LoVo (cell line): ENCODE results near the gene TSPAN5.
"Not testable (repeated sequence)": the region's sequence is repeated elsewhere in the genome, so short reads cannot be mapped to it uniquely, and the experiment has no call there.

ENCODE experiments used
- DNase-seq: peaks from one replicate; pipeline ENCODE4 v3.0.0-alpha.2; 2016; ENCODE audit warnings: low spot score

The TSPAN5 gene

GRCh38 chr4:98658287-98659105 lies at the start of gene TSPAN5:
Gene TSPAN5 (minus strand): TSS chr4:98658611.
- DNase-seq: peak; percentile 87

- no peak for DNase-seq
These were observed 48.5 kb upstream of the TSPAN5 start for GRCh38 chr4:98706935-98707334.

GRCh38 chr4:98706200-98706813 lies 47.9 kb upstream of the TSPAN5 start:
- no peak for DNase-seq

- not testable (repeated sequence) for DNase-seq
These were observed 47.2 kb upstream of the TSPAN5 start for GRCh38 chr4:98705586-98705985.

GRCh38 chr4:98700656-98701055 lies 42.2 kb upstream of the TSPAN5 start:
- DNase-seq: no peak

- DNase-seq: no peak
These were observed 35.7 kb upstream of the TSPAN5 start for GRCh38 chr4:98694076-98694475.

- no peak for DNase-seq
These were observed 34.0 kb upstream of the TSPAN5 start for GRCh38 chr4:98692411-98692810.

GRCh38 chr4:98691588-98691987 lies 33.2 kb upstream of the TSPAN5 start:
- DNase-seq: no peak

- no peak for DNase-seq
These were observed 31.2 kb upstream of the TSPAN5 start for GRCh38 chr4:98689507-98690174.

- no peak for DNase-seq
These were observed 30.2 kb upstream of the TSPAN5 start for GRCh38 chr4:98688411-98689290.

GRCh38 chr4:98687876-98688275 lies 29.5 kb upstream of the TSPAN5 start:
- no peak for DNase-seq

GRCh38 chr4:98686847-98687246 lies 28.4 kb upstream of the TSPAN5 start:
- DNase-seq: no peak

- DNase-seq: no peak
These were observed 27.8 kb upstream of the TSPAN5 start for GRCh38 chr4:98686043-98686707.

GRCh38 chr4:98685225-98686042 lies 27.0 kb upstream of the TSPAN5 start:
- no peak for DNase-seq

GRCh38 chr4:98682719-98683118 lies 24.3 kb upstream of the TSPAN5 start:
- no peak for DNase-seq

- no peak for DNase-seq
These were observed 22.4 kb upstream of the TSPAN5 start for GRCh38 chr4:98680806-98681205.

- no peak for DNase-seq
These were observed 21.3 kb upstream of the TSPAN5 start for GRCh38 chr4:98679738-98680137.

GRCh38 chr4:98677799-98678198 lies 19.4 kb upstream of the TSPAN5 start:
- no peak for DNase-seq

GRCh38 chr4:98674404-98675173 lies 16.2 kb upstream of the TSPAN5 start:
- DNase-seq: no peak

GRCh38 chr4:98673978-98674377 lies 15.6 kb upstream of the TSPAN5 start:
- DNase-seq: no peak
